ENCODE results near the gene ERICH4. TPM values are rescaled to one million over a fixed set of nuclear protein-coding genes. Genes with fewer than 3 reads are reported as not detected.

ERICH4 gene
- total RNA-seq, 1 donor, result not detected

DNA sequence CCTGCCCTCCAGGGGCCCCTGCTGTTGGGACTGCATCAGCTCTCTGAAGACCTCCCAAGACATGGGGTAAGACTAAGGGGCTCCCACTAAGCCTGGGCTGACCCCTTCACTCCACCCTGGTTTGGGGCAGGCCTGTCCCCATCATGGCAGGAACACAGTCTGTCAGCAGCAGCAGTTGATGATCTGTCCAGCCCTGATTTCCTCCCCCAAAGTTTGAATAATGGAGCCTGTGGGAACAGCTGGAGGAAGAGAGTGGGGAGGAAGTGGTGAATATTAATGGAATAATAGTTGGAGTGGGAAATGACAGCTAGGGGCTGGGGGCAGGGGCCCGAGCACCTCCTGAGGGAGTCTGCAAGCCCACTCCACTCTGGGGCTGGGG, 14.5 kb upstream of the ERICH4 start:
- Histone ChIP-seq H3K27ac (ENCODE audit: low read depth, low read length) (no peak overlapping the region), H3K4me3 (ENCODE audit: insufficient read depth, low read length) (no peak overlapping the region), H3K36me3 (ENCODE audit: insufficient read depth, low read length) (peaks cover 11% of the 10 kb centered on the region), H3K4me1 (ENCODE audit: insufficient read depth, low read length) (peaks cover 4% of the 10 kb centered on the region), H2AFZ (ENCODE audit: low read length) (no peak overlapping the region), H4K20me1 (ENCODE audit: insufficient read depth, low read length) (peaks cover 7% of the 10 kb centered on the region), H3K27me3 (ENCODE audit: insufficient read depth, low read length) (no peaks in the 10 kb centered on the region), H3K4me2 (ENCODE audit: insufficient read depth, low read length) (no peak overlapping the region), H3K79me2 (ENCODE audit: insufficient read depth, low read length) (no peaks in the 10 kb centered on the region), H3K9me3 (ENCODE audit: low read depth, low read length) (no peaks in the 10 kb centered on the region)
- DNase-seq (ENCODE audit: insufficient read length, low spot score, missing footprints), result peak; percentile 76
- TF ChIP-seq, protein P1, sequence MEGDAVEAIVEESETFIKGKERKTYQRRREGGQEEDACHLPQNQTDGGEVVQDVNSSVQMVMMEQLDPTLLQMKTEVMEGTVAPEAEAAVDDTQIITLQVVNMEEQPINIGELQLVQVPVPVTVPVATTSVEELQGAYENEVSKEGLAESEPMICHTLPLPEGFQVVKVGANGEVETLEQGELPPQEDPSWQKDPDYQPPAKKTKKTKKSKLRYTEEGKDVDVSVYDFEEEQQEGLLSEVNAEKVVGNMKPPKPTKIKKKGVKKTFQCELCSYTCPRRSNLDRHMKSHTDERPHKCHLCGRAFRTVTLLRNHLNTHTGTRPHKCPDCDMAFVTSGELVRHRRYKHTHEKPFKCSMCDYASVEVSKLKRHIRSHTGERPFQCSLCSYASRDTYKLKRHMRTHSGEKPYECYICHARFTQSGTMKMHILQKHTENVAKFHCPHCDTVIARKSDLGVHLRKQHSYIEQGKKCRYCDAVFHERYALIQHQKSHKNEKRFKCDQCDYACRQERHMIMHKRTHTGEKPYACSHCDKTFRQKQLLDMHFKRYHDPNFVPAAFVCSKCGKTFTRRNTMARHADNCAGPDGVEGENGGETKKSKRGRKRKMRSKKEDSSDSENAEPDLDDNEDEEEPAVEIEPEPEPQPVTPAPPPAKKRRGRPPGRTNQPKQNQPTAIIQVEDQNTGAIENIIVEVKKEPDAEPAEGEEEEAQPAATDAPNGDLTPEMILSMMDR (IDR thresholded peaks at IDR 0.05; ENCODE audit: extremely low read depth, low read depth, low read length), result no peak

DNA sequence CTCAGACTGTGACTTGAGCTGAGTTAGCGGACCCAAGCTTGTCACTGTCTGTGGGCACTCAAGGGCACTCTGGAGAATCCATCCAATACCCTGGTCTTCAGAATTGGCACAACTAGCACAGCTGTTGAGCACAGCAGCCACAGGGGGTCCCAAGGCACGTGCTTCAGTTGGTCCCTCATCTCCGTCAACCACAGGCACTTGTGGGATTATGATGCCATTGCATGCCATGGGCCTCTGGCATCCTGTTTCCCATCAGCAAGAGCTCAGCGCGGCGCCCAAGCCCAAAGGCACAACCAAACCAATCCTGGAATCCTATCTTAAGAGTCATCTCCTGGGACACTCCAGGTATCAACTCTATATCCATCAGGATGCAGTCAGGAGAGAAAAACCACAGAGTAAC, 12.0 kb upstream of the ERICH4 start:
- H3K4me1 ChIP-seq (ENCODE audit: insufficient read depth, low read length), result peaks cover 4% of the 10 kb centered on the region
- H3K4me2 ChIP-seq (ENCODE audit: insufficient read depth, low read length), result no peak overlapping the region
- no peaks in the 10 kb centered on the region for H3K9me3 ChIP-seq (ENCODE audit: low read depth, low read length)
- no peaks in the 10 kb centered on the region for H3K79me2 ChIP-seq (ENCODE audit: insufficient read depth, low read length)
- H3K36me3 ChIP-seq (ENCODE audit: insufficient read depth, low read length), result peaks cover 11% of the 10 kb centered on the region
- H2AFZ ChIP-seq (ENCODE audit: low read length), result no peak overlapping the region
- H4K20me1 ChIP-seq (ENCODE audit: insufficient read depth, low read length), result peaks cover 7% of the 10 kb centered on the region
- TF ChIP-seq, protein P1 (IDR thresholded peaks at IDR 0.05; ENCODE audit: extremely low read depth, low read depth, low read length), result no peak
- no peak overlapping the region for H3K4me3 ChIP-seq (ENCODE audit: insufficient read depth, low read length)
- H3K27ac ChIP-seq (ENCODE audit: low read depth, low read length), result no peak overlapping the region
- DNase-seq (ENCODE audit: insufficient read length, low spot score, missing footprints), result peak; percentile 65
- H3K27me3 ChIP-seq (ENCODE audit: insufficient read depth, low read length), result no peaks in the 10 kb centered on the region

DNA sequence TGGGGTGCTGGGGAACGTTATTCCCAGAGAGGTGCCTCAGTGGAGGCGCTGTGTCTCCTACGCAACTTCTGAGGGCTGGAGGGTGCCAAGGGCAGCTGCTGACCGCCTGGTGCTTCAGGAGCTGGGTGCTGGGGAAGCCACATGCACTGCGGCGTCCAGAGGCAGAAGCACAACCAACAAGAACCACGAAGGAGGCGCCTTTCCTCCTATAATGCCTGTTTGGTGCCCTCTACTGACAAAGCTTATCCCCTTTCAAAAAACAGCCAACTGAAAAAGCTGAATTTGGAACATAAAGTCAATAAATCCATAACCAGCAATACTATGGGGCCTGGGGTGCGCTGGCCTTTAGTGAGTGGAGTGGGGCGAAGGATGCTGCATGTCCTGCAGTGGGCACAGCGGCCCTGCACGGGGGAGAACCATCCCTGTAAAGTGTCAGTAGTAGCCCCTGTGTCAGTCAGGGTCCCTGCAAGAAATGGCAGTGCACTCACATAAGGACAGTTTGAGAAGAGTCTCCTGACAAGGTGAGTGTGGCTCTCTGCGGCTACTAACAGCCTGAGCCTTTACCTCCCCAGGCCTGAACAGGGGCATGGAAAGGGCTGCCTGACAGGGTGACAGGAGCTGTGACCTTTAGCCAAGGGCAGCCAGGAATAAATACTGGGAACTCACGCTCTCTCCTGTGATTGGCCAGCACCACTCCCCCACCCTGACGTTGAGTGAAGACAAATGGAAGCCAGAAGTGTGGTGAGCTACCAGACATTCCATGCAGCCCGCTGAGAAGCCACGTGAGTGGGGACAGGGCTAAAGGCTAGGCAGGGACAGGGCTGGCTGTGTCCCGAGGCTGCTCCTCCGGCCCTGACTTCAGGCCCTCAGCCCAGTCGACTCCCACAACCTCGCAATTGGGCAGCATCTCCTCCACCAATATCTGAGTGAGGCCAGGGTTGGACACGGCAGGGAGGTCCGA, 11.2 kb upstream of the ERICH4 start:
- Histone ChIP-seq H3K4me2 (ENCODE audit: insufficient read depth, low read length) (no peak overlapping the region), H3K27me3 (ENCODE audit: insufficient read depth, low read length) (no peaks in the 10 kb centered on the region), H3K36me3 (ENCODE audit: insufficient read depth, low read length) (peaks cover 15% of the 10 kb centered on the region), H3K4me3 (ENCODE audit: insufficient read depth, low read length) (no peak overlapping the region), H4K20me1 (ENCODE audit: insufficient read depth, low read length) (peaks cover 7% of the 10 kb centered on the region), H3K4me1 (ENCODE audit: insufficient read depth, low read length) (peaks cover 4% of the 10 kb centered on the region), H3K9me3 (ENCODE audit: low read depth, low read length) (no peaks in the 10 kb centered on the region), H3K79me2 (ENCODE audit: insufficient read depth, low read length) (no peaks in the 10 kb centered on the region), H2AFZ (ENCODE audit: low read length) (no peak overlapping the region), H3K27ac (ENCODE audit: low read depth, low read length) (no peak overlapping the region)
- TF ChIP-seq, protein P1 (IDR thresholded peaks at IDR 0.05; ENCODE audit: extremely low read depth, low read depth, low read length), result peak; percentile 43
- DNase-seq (ENCODE audit: insufficient read length, low spot score, missing footprints), result peak; percentile 90

DNA sequence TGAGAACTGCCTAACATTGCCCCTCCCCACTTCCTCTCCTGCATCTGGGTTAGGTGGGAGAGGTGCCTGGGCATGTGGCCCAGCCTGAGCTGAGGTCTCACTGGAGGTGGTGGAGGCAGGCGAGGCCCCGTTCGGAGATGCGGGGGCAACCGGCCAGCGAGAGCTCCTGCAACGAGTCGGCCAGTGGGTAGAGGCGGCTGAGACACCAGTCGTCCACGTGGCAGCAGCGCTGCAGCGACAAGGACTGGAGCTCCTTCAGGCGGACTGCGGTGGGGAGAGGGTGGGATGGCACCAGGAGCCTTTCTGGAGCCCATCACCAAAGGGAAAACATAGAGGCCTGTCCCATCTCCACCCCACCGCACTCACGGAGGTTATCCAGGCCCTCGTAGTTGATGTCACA, 9.8 kb upstream of the ERICH4 start:
- no peaks in the 10 kb centered on the region for H3K27me3 ChIP-seq (ENCODE audit: insufficient read depth, low read length)
- TF ChIP-seq, protein P1 (IDR thresholded peaks at IDR 0.05; ENCODE audit: extremely low read depth, low read depth, low read length), result no peak
- peaks cover 3% of the 10 kb centered on the region for H3K79me2 ChIP-seq (ENCODE audit: insufficient read depth, low read length)
- no peak overlapping the region for H2AFZ ChIP-seq (ENCODE audit: low read length)
- H3K36me3 ChIP-seq (ENCODE audit: insufficient read depth, low read length), result peaks cover 20% of the 10 kb centered on the region
- DNase-seq (ENCODE audit: insufficient read length, low spot score, missing footprints), result peak; percentile 62
- no peaks in the 10 kb centered on the region for H3K4me1 ChIP-seq (ENCODE audit: insufficient read depth, low read length)
- H3K27ac ChIP-seq (ENCODE audit: low read depth, low read length), result no peak overlapping the region
- peaks cover 7% of the 10 kb centered on the region for H4K20me1 ChIP-seq (ENCODE audit: insufficient read depth, low read length)
- no peaks in the 10 kb centered on the region for H3K9me3 ChIP-seq (ENCODE audit: low read depth, low read length)
- H3K4me3 ChIP-seq (ENCODE audit: insufficient read depth, low read length), result no peak overlapping the region
- no peak overlapping the region for H3K4me2 ChIP-seq (ENCODE audit: insufficient read depth, low read length)

Data from osteoblast (primary cell).